Fibroblast of lung (primary cell): ENCODE results near the gene NKX6-2. TPM values are rescaled to one million over a fixed set of nuclear protein-coding genes. Genes with fewer than 3 reads are reported as not detected.

Experiments used
- DNase-seq, 2 donors: peaks; one replicate each; pipeline versions ENCODE4 v3.0.0 to v3.0.0-alpha.2; 2010; ENCODE audit warnings: low read depth in 2 of 2
- H2AFZ ChIP-seq: 2 replicates; pipeline ENCODE4 v1.5.1; 2012; ENCODE audit warnings: low read length, control low read depth, inconsistent platforms
- H3K27ac ChIP-seq: 2 replicates; pipeline ENCODE4 v1.5.1; 2011; ENCODE audit warnings: low read length, control low read depth; ENCODE audit not compliant: insufficient read depth
- H3K27me3 ChIP-seq: 2 replicates; pipeline ENCODE4 v1.5.1; 2011; ENCODE audit warnings: mild to moderate bottlenecking, low read length; ENCODE audit not compliant: control insufficient read depth, insufficient read depth
- H3K36me3 ChIP-seq: 2 replicates; pipeline ENCODE4 v1.5.1; 2011; ENCODE audit warnings: low read length; ENCODE audit not compliant: control insufficient read depth, insufficient read depth
- H3K4me1 ChIP-seq: 2 replicates; pipeline ENCODE4 v1.5.1; 2011; ENCODE audit warnings: low read length; ENCODE audit not compliant: control insufficient read depth, insufficient read depth; ENCODE audit errors: extremely low read depth
- H3K4me2 ChIP-seq: 2 replicates; pipeline ENCODE4 v1.5.1; 2011; ENCODE audit warnings: low read length, control low read depth; ENCODE audit not compliant: insufficient read depth; ENCODE audit errors: extremely low read depth
- H3K4me3 ChIP-seq, 4 experiments: fragments of 200-600 bp in 1 of 4; sonication (generic) in 1 of 4; replicated peaks in 1 of 4; 2 replicates each; pipeline ENCODE4 v1.5.1; 2011 to 2016; ENCODE audit warnings: low read length in 4 of 4, low read depth in 3 of 4, mild to moderate bottlenecking in 3 of 4, control low read depth in 2 of 4, inconsistent platforms in 1 of 4, mixed read lengths in 1 of 4; ENCODE audit not compliant: insufficient read depth in 1 of 4; ENCODE audit errors: control extremely low read depth in 1 of 4
- H3K79me2 ChIP-seq: 2 replicates; pipeline ENCODE4 v1.5.1; 2012; ENCODE audit warnings: mild to moderate bottlenecking, low read length, inconsistent platforms; ENCODE audit not compliant: control insufficient read depth, insufficient read depth
- H3K9ac ChIP-seq: 2 replicates; pipeline ENCODE4 v1.5.1; 2011; ENCODE audit warnings: mild to moderate bottlenecking, low read length, control low read depth; ENCODE audit not compliant: insufficient read depth
- H3K9me3 ChIP-seq: 2 replicates; pipeline ENCODE4 v1.5.1; 2012; ENCODE audit warnings: low read depth, low read length; ENCODE audit not compliant: control insufficient read depth, insufficient read depth
- H4K20me1 ChIP-seq: 2 replicates; pipeline ENCODE4 v1.5.1; 2011; ENCODE audit warnings: low read length; ENCODE audit not compliant: control insufficient read depth, insufficient read depth; ENCODE audit errors: extremely low read depth
- CTCF ChIP-seq, 2 donors: IDR thresholded peaks in 1 of 2; conservative IDR thresholded peaks in 1 of 2; 1 replicate in 1 of 2; 2 replicates in 1 of 2; pipeline ENCODE4 v1.5.1; 2011 to 2012; ENCODE audit warnings: low read length in 2 of 2, control low read depth in 1 of 2, inconsistent platforms in 1 of 2, low read depth in 1 of 2, mild to moderate bottlenecking in 1 of 2
- EZH2 ChIP-seq: IDR thresholded peaks from 2 replicates; pipeline ENCODE4 v1.5.1; 2012; ENCODE audit warnings: low read length, control low read depth, mild to moderate bottlenecking; ENCODE audit errors: missing control alignments
- polyA plus RNA-seq, 2 donors: library from polyadenylated mRNA; depleted of rRNA in 1 of 2; stranded (reverse) in 1 of 2; unstranded in 1 of 2; fragments of >200 nt; gene quantifications; 2 replicates each; pipeline ENCODE4 v1.2.1, GENCODE V29; 2011 to 2012; ENCODE audit warnings: missing spikeins in 1 of 2
- total RNA-seq: library from RNA; depleted of rRNA; stranded (reverse); fragments of >200 nt; gene quantifications from 2 replicates; pipeline ENCODE4 v1.2.1, GENCODE V29; 2014

The NKX6-2 gene
- total and polyA plus RNA-seq, 2 donors (not counting 1 experiment from before 2014, with no cell fraction given) = not detected

- Histone ChIP-seq H3K27ac (no peak overlapping the region), H3K9ac (no peak overlapping the region), H3K27me3 (peaks cover 23% of the 10 kb centered on the region), H3K9me3 (no peaks in the 10 kb centered on the region), H3K4me3 (no peak overlapping the region), H3K4me1 (no peaks in the 10 kb centered on the region), H3K79me2 (no peaks in the 10 kb centered on the region), H3K4me2 (no peak overlapping the region), H2AFZ (no peak overlapping the region), H4K20me1 (no peaks in the 10 kb centered on the region), H3K36me3 (no peaks in the 10 kb centered on the region)
- DNase-seq = no peak
- TF ChIP-seq EZH2 (no peak), CTCF (conservative IDR thresholded peaks at IDR 0.05 in 1 of 2, IDR thresholded peaks at IDR 0.05 in 1 of 2; ENCODE audit: low read depth in 1 of 2, low read length in 2 of 2) (no peak)
These were observed 5.2 kb upstream of the NKX6-2 start for GRCh38 chr10:132790934-132791829.

- no peak overlapping the region for H3K4me2 ChIP-seq
- peaks cover 23% of the 10 kb centered on the region for H3K27me3 ChIP-seq
These were observed 4.5 kb upstream of the NKX6-2 start for GRCh38 chr10:132790470-132790869.

More at GRCh38 chr10:132790470-132790869, 4.5 kb upstream of the NKX6-2 start:
- TF ChIP-seq EZH2 (no peak), CTCF (conservative IDR thresholded peaks at IDR 0.05 in 1 of 2, IDR thresholded peaks at IDR 0.05 in 1 of 2; ENCODE audit: low read depth in 1 of 2, low read length in 2 of 2) (no peak)
- Histone ChIP-seq H3K9ac (no peak overlapping the region), H2AFZ (no peak overlapping the region), H3K27ac (no peak overlapping the region), H3K36me3 (no peaks in the 10 kb centered on the region), H3K79me2 (no peaks in the 10 kb centered on the region), H3K4me3 (no peak overlapping the region), H4K20me1 (no peaks in the 10 kb centered on the region), H3K9me3 (no peaks in the 10 kb centered on the region), H3K4me1 (no peaks in the 10 kb centered on the region)
- DNase-seq = no peak
